H1 (cell line): ENCODE measurements around the gene PRR14L. TPM values are rescaled to one million over a fixed set of nuclear protein-coding genes. Genes with fewer than 3 reads are reported as not detected.

Source experiments
- CTCF ChIA-PET: fragments of 300-600 bp; sonication (Branson Sonifier 250); formaldehyde crosslinking; loops from one replicate; lab custom pipeline; 2021; ENCODE audit not compliant: partially characterized antibody; lab: Charles Lee
- POLR2A ChIA-PET: fragments of 300-600 bp; sonication (Branson Sonifier 250); formaldehyde crosslinking; loops from one replicate; lab custom pipeline; 2021; ENCODE audit warnings: inconsistent platforms; ENCODE audit not compliant: partially characterized antibody; lab: Charles Lee
- DNase-seq, 2 experiments: peaks; one replicate each; pipeline versions ENCODE4 v3.0.0 to v3.0.0-alpha.2; 2010 to 2022; ENCODE audit warnings: low spot score in 2 of 2, low read depth in 1 of 2, mixed read lengths in 1 of 2
- FAIRE-seq: peaks from 2 replicates; lab custom pipeline; 2011; peaks lifted over from hg19 to GRCh38; lab: Jason Lieb, UNC
- H2AFZ ChIP-seq: 2 replicates; pipeline ENCODE4 v1.8.1; 2012; ENCODE audit warnings: low read length, inconsistent platforms
- H2AK5ac ChIP-seq: 2 replicates; pipeline ENCODE4 v1.6.1; 2013; ENCODE audit warnings: low read depth, low read length
- H2BK120ac ChIP-seq: replicated peaks from 2 replicates; pipeline ENCODE3; 2013; ENCODE audit warnings: low read depth, low read length, inconsistent platforms
- H2BK12ac ChIP-seq: 2 replicates; pipeline ENCODE4 v1.6.1; 2013; ENCODE audit warnings: low read depth, low read length
- H2BK15ac ChIP-seq: 2 replicates; pipeline ENCODE4 v1.6.1; 2013; ENCODE audit warnings: low read length
- H2BK20ac ChIP-seq: 2 replicates; pipeline ENCODE4 v1.6.1; 2013; ENCODE audit warnings: low read length
- H2BK5ac ChIP-seq: 2 replicates; pipeline ENCODE4 v1.6.1; 2013; ENCODE audit warnings: low read depth, low read length
- H3K14ac ChIP-seq: 2 replicates; pipeline ENCODE4 v1.6.1; 2013; ENCODE audit warnings: inconsistent platforms; ENCODE audit not compliant: insufficient read length
- H3K18ac ChIP-seq: 2 replicates; pipeline ENCODE4 v1.6.1; 2013; ENCODE audit warnings: low read length; ENCODE audit errors: extremely low read depth
- H3K23ac ChIP-seq: 2 replicates; pipeline ENCODE4 v1.6.1; 2013; ENCODE audit warnings: inconsistent platforms; ENCODE audit not compliant: insufficient read length
- H3K23me2 ChIP-seq: 2 replicates; pipeline ENCODE4 v1.6.1; 2013; ENCODE audit warnings: low read depth, low read length
- H3K27ac ChIP-seq: 2 replicates; pipeline ENCODE4 v1.6.1; 2011; ENCODE audit warnings: low read depth, low read length, inconsistent platforms
- H3K27me3 ChIP-seq, 4 experiments: replicated peaks in 1 of 4; 1 replicate in 1 of 4; 2 replicates in 3 of 4; pipeline versions ENCODE4 v1.6.1 to v1.8.1; 2011 to 2013; ENCODE audit warnings: low read length in 3 of 4, mild to moderate bottlenecking in 3 of 4, inconsistent platforms in 2 of 4, mixed read lengths in 2 of 4, moderate library complexity in 1 of 4; ENCODE audit not compliant: control insufficient read depth in 3 of 4, insufficient read depth in 3 of 4; ENCODE audit errors: extremely low read depth in 1 of 4
- H3K36me3 ChIP-seq, 4 experiments: 2 replicates each; pipeline versions ENCODE4 v1.6.1 to v1.8.1; 2011 to 2013; ENCODE audit warnings: mild to moderate bottlenecking in 4 of 4, low read length in 3 of 4, moderate library complexity in 2 of 4, control low read depth in 1 of 4, inconsistent platforms in 1 of 4; ENCODE audit not compliant: insufficient read depth in 4 of 4, control insufficient read depth in 2 of 4
- H3K4ac ChIP-seq: replicated peaks from 2 replicates; pipeline ENCODE3; 2013; ENCODE audit warnings: low read length, low read depth, mixed read lengths, inconsistent platforms; ENCODE audit not compliant: insufficient read length
- H3K4me1 ChIP-seq, 4 experiments: replicated peaks in 1 of 4; 1 replicate in 1 of 4; 2 replicates in 3 of 4; pipeline versions ENCODE4 v1.6.1 to v1.8.1; 2011 to 2013; ENCODE audit warnings: low read length in 3 of 4, inconsistent platforms in 2 of 4, mixed read lengths in 1 of 4; ENCODE audit not compliant: insufficient read depth in 4 of 4, control insufficient read depth in 3 of 4
- H3K4me2 ChIP-seq, 2 experiments: 2 replicates each; pipeline versions ENCODE4 v1.6.1 to v1.8.1; 2011 to 2013; ENCODE audit warnings: low read depth in 2 of 2, low read length in 2 of 2, control low read depth in 1 of 2, inconsistent platforms in 1 of 2, mild to moderate bottlenecking in 1 of 2; ENCODE audit not compliant: insufficient read depth in 1 of 2
- H3K4me3 ChIP-seq, 4 experiments: fragments of 200-600, 300-600 bp in 1 of 4; sonication (generic), shearing (Covaris generic), sonication (Bioruptor Twin) in 1 of 4; 2 replicates each; pipeline versions ENCODE4 v1.5.1 to v1.8.1; 2011 to 2016; ENCODE audit warnings: low read length in 4 of 4, low read depth in 3 of 4, control low read depth in 2 of 4, inconsistent platforms in 2 of 4, mild to moderate bottlenecking in 2 of 4, mixed read lengths in 1 of 4, moderate library complexity in 1 of 4; ENCODE audit not compliant: insufficient read depth in 2 of 4; ENCODE audit errors: extremely low read depth in 1 of 4
- H3K56ac ChIP-seq: replicated peaks from 2 replicates; pipeline ENCODE3; 2013; ENCODE audit warnings: low read depth, mild to moderate bottlenecking, mixed read lengths, low read length, inconsistent platforms; ENCODE audit not compliant: insufficient read length
- H3K79me1 ChIP-seq: 2 replicates; pipeline ENCODE4 v1.6.1; 2013; ENCODE audit warnings: low read depth, low read length, control low read depth
- H3K79me2 ChIP-seq, 2 experiments: 2 replicates each; pipeline versions ENCODE4 v1.6.1 to v1.8.1; 2012 to 2013; ENCODE audit warnings: low read length in 2 of 2, mild to moderate bottlenecking in 2 of 2, inconsistent platforms in 1 of 2; ENCODE audit not compliant: insufficient read depth in 2 of 2, control insufficient read depth in 1 of 2
- H3K9ac ChIP-seq, 4 experiments: replicated peaks in 1 of 4; 1 replicate in 1 of 4; 2 replicates in 3 of 4; pipeline versions ENCODE4 v1.6.1 to v1.8.1; 2011 to 2013; ENCODE audit warnings: low read depth in 3 of 4, low read length in 3 of 4, control low read depth in 2 of 4, mild to moderate bottlenecking in 2 of 4, moderate library complexity in 2 of 4, inconsistent platforms in 1 of 4; ENCODE audit errors: extremely low read depth in 1 of 4
- H3K9me3 ChIP-seq, 2 experiments: 2 replicates each; pipeline versions ENCODE4 v1.6.1 to v1.8.1; 2012 to 2013; ENCODE audit warnings: mild to moderate bottlenecking in 2 of 2, moderate library complexity in 2 of 2, control low read depth in 1 of 2, inconsistent platforms in 1 of 2, low read depth in 1 of 2, low read length in 1 of 2, mixed read lengths in 1 of 2; ENCODE audit not compliant: insufficient read depth in 2 of 2
- H4K20me1 ChIP-seq, 2 experiments: replicated peaks in 1 of 2; 2 replicates each; pipeline versions ENCODE3 to v1.8.1; 2011 to 2013; ENCODE audit warnings: inconsistent platforms in 2 of 2, low read length in 2 of 2, mild to moderate bottlenecking in 1 of 2; ENCODE audit not compliant: insufficient read depth in 2 of 2, control insufficient read depth in 1 of 2
- H4K5ac ChIP-seq: 2 replicates; pipeline ENCODE4 v1.6.1; 2013; ENCODE audit warnings: low read length, low read depth, mixed read lengths, inconsistent platforms; ENCODE audit not compliant: insufficient read length
- H4K8ac ChIP-seq: 2 replicates; pipeline ENCODE4 v1.8.0; 2013; ENCODE audit warnings: mild to moderate bottlenecking, moderate library complexity, low read length, inconsistent platforms; ENCODE audit not compliant: insufficient read depth; ENCODE audit errors: extremely low read depth
- H4K91ac ChIP-seq: replicated peaks from 2 replicates; pipeline ENCODE3; 2013; ENCODE audit warnings: low read length, mixed read lengths, inconsistent platforms; ENCODE audit not compliant: insufficient read length
- CREB1 ChIP-seq: IDR thresholded peaks from 2 replicates; pipeline ENCODE4 v1.6.1; 2012; ENCODE audit warnings: inconsistent platforms
- JUND ChIP-seq: IDR thresholded peaks from 2 replicates; pipeline ENCODE4 v1.6.1; 2011; ENCODE audit warnings: mild to moderate bottlenecking, improper control_type of control experiment, low read length
- KDM1A ChIP-seq: fragments of 200-600, 300-600 bp; sonication (generic); IDR thresholded peaks from 2 replicates; pipeline ENCODE4 v1.7.1; 2016; ENCODE audit warnings: mild to moderate bottlenecking, low read length, borderline replicate concordance
- KDM4A ChIP-seq: IDR thresholded peaks from one replicate; pipeline ENCODE4 v1.7.1; 2012; ENCODE audit warnings: low read depth, mild to moderate bottlenecking, moderate library complexity, low read length, inconsistent platforms; ENCODE audit not compliant: severe bottlenecking
- KDM5A ChIP-seq: fragments of 200-600 bp; IDR thresholded peaks from 2 replicates; pipeline ENCODE4 v1.7.1; 2012; ENCODE audit warnings: mild to moderate bottlenecking, low read length, inconsistent platforms, mixed read lengths
- NRF1 ChIP-seq: IDR thresholded peaks from 2 replicates; pipeline ENCODE4 v1.6.1; 2011; ENCODE audit warnings: mild to moderate bottlenecking, low read depth, low read length, improper control_type of control experiment
- RNF2 ChIP-seq: fragments of 200-900, 300-1000 bp; sonication (generic); IDR thresholded peaks from 2 replicates; pipeline ENCODE4 v1.7.1; 2016; ENCODE audit warnings: borderline replicate concordance, low read depth, mild to moderate bottlenecking, antibody characterized with exemption, low read length; ENCODE audit not compliant: poor library complexity, severe bottlenecking; ENCODE audit errors: missing control alignments
- SIRT6 ChIP-seq: IDR thresholded peaks from one replicate; pipeline ENCODE4 v1.7.1; 2012; ENCODE audit warnings: low read length, inconsistent platforms
- SP1 ChIP-seq: IDR thresholded peaks from 2 replicates; pipeline ENCODE4 v1.6.1; 2011; ENCODE audit warnings: low read depth, low read length
- SRF ChIP-seq: IDR thresholded peaks from 2 replicates; pipeline ENCODE4 v1.6.1; 2011; ENCODE audit warnings: mild to moderate bottlenecking, low read depth, low read length, moderate library complexity
- TAF1 ChIP-seq: IDR thresholded peaks from 2 replicates; pipeline ENCODE4 v1.6.1; 2011; ENCODE audit warnings: mild to moderate bottlenecking, low read depth, low read length
- TEAD4 ChIP-seq: IDR thresholded peaks from 2 replicates; pipeline ENCODE4 v1.6.1; 2012; ENCODE audit warnings: low read depth, low read length, inconsistent platforms, mixed read lengths
- YY1 ChIP-seq: IDR thresholded peaks from 2 replicates; pipeline ENCODE4 v1.6.1; 2011; ENCODE audit warnings: low read depth, mild to moderate bottlenecking, low read length
- ZNF274 ChIP-seq: IDR thresholded peaks from 2 replicates; pipeline ENCODE4 v1.7.0; 2012; ENCODE audit warnings: low read length, borderline replicate concordance; ENCODE audit errors: extremely low read depth
- WGBS, 2 experiments: shearing (Covaris generic) in 1 of 2; methylation state at CpG; one replicate each; pipeline versions ENCODE4 v1.1.6 to v1.1.7; 2013 to 2015; ENCODE audit warnings: low lambda C conversion rate in 2 of 2, mixed read lengths in 2 of 2, inconsistent platforms in 1 of 2, low coverage in 1 of 2, missing lambda C conversion rate in 1 of 2; ENCODE audit not compliant: insufficient replicate concordance in 2 of 2, insufficient coverage in 1 of 2, insufficient read length in 1 of 2; ENCODE audit errors: extremely low coverage in 1 of 2, missing lambda C conversion rate in 1 of 2; 5-methylcytosine and 5-hydroxymethylcytosine counted together
- polyA plus RNA-seq, 7 experiments: library from polyadenylated mRNA; depleted of rRNA in 3 of 7; stranded (reverse) in 5 of 7; unstranded in 2 of 7; fragments of >200 nt in 5 of 7; fragments of 200-250 nt in 2 of 7; gene quantifications; 1 replicate in 5 of 7; 2 replicates in 1 of 7; 4 replicates in 1 of 7; pipeline versions ENCODE4 v1.2.1 to v1.2.3, GENCODE V29; 2011 to 2013; ENCODE audit warnings: missing spikeins in 2 of 7, mixed read lengths in 2 of 7
- total RNA-seq: library from RNA; stranded (reverse); fragmentation: NEBNext Ultra II Directional; extraction: Animal tissue kit (Norgen Biotek cat#: 25700); gene quantifications from 2 replicates; pipeline ENCODE4 v1.2.1, GENCODE V29; 2021
- TF ChIP-seq, protein P1 (sequence below): IDR thresholded peaks from 2 replicates; pipeline ENCODE4 v1.6.1; 2011; ENCODE audit warnings: low read length, improper control_type of control experiment

PRR14L gene
- total and polyA plus RNA-seq, 2 of the 8 experiments (the other 6 are each of a cell fraction or from before 2014, with no cell fraction given), result 26.5 to 98.6 TPM

- CTCF ChIA-PET, result interaction anchor here (0.7 kb wide), 1 partner anchor 116 kb away, joined by 3 read pairs; no protein-coding TSS in a partner anchor
- POLR2A ChIA-PET, result no interaction called here
- TF ChIP-seq SRF (no peak), TAF1 (no peak), KDM1A (no peak), KDM4A (no peak), CREB1 (no peak), NRF1 (no peak), YY1 (no peak), TEAD4 (no peak), JUND (no peak), SP1 (no peak), RNF2 (no peak), ZNF274 (no peak), KDM5A (no peak), SIRT6 (no peak)
- TF ChIP-seq, protein P1, sequence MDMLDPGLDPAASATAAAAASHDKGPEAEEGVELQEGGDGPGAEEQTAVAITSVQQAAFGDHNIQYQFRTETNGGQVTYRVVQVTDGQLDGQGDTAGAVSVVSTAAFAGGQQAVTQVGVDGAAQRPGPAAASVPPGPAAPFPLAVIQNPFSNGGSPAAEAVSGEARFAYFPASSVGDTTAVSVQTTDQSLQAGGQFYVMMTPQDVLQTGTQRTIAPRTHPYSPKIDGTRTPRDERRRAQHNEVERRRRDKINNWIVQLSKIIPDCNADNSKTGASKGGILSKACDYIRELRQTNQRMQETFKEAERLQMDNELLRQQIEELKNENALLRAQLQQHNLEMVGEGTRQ, result no peak
Observed at GRCh38 chr22:31773416-31773815, 23.5 kb upstream of the PRR14L start.

More at GRCh38 chr22:31773416-31773815, 23.5 kb upstream of the PRR14L start:
- Histone ChIP-seq H4K8ac (no peak overlapping the region), H2BK12ac (no peak overlapping the region), H3K79me1 (no peaks in the 10 kb centered on the region), H3K9me3 (no peaks in the 10 kb centered on the region), H3K79me2 (no peaks in the 10 kb centered on the region), H3K4me1 (no peaks in the 10 kb centered on the region), H3K9ac (no peak overlapping the region), H3K18ac (no peak overlapping the region), H4K20me1 (no peaks in the 10 kb centered on the region), H2BK5ac (no peak overlapping the region), H3K23me2 (no peaks in the 10 kb centered on the region), H3K27me3 (no peaks in the 10 kb centered on the region), H3K23ac (no peak overlapping the region), H2BK15ac (no peak overlapping the region), H3K4me2 (no peak overlapping the region), H3K56ac (no peak overlapping the region), H3K27ac (no peak overlapping the region), H3K4me3 (no peak overlapping the region), H2BK120ac (no peak overlapping the region), H3K4ac (no peak overlapping the region), H2AK5ac (no peak overlapping the region), H3K14ac (no peak overlapping the region), H4K5ac (no peak overlapping the region), H2AFZ (no peak overlapping the region), H4K91ac (no peak overlapping the region), H3K36me3 (peaks cover 2 to 27% (median 5%) of the 10 kb centered on the region in 4 experiments; a peak in 7 of 8 replicates), H2BK20ac (no peak overlapping the region)
- no peak for DNase-seq
- no peak for FAIRE-seq
- WGBS, 2 experiments, result 89% methylated on average over 5 of the region's 5 CpGs; no CpG with 5 or more reads in 1 of the 2 experiments
